Tibial nerve (tissue), 3 donors: ENCODE data around the gene EBP.

Experiments
- CTCF ChIP-seq, 5 experiments: fragments of 200-600 bp in 3 of 5; fragments of 450-650 bp in 2 of 5; sonication (generic) in 3 of 5; IDR thresholded peaks; one replicate each; pipeline ENCODE4 v1.5.1; 2016 to 2019; ENCODE audit warnings: antibody characterized with exemption in 5 of 5, mild to moderate bottlenecking in 3 of 5, moderate library complexity in 2 of 5
- POLR2A ChIP-seq, 2 donors: fragments of 450-650 bp; IDR thresholded peaks; one replicate each; pipeline ENCODE4 v1.6.1; 2017; ENCODE audit warnings: antibody characterized with exemption in 2 of 2, mild to moderate bottlenecking in 2 of 2, moderate library complexity in 2 of 2

- TF ChIP-seq CTCF (IDR thresholded peaks at IDR 0.05): no peak
- no peak for TF ChIP-seq POLR2A (IDR thresholded peaks at IDR 0.05)
These were observed 38.0 kb downstream of the EBP start for GRCh38 chrX:48559636-48560035.
